Ishikawa (cell line): Measurements from ENCODE around the gene RASSF5.

Source experiments
- CEBPB ChIP-seq: IDR thresholded peaks from 2 replicates; pipeline ENCODE4 v1.6.1; 2012
- CREB1 ChIP-seq: IDR thresholded peaks from 2 replicates; pipeline ENCODE4 v1.6.1; 2012; ENCODE audit warnings: low read depth
- EGR1 ChIP-seq: IDR thresholded peaks from 2 replicates; pipeline ENCODE4 v1.6.1; 2012
- EP300 ChIP-seq: IDR thresholded peaks from 2 replicates; pipeline ENCODE4 v1.6.1; 2012; ENCODE audit warnings: borderline replicate concordance
- FOXM1 ChIP-seq: IDR thresholded peaks from 2 replicates; pipeline ENCODE4 v1.6.1; 2012; ENCODE audit warnings: low read depth, borderline replicate concordance
- NFIC ChIP-seq: IDR thresholded peaks from 2 replicates; pipeline ENCODE4 v1.6.1; 2012
- RAD21 ChIP-seq: IDR thresholded peaks from 2 replicates; pipeline ENCODE4 v1.6.1; 2012; ENCODE audit warnings: low read depth
- TAF1 ChIP-seq: IDR thresholded peaks from 2 replicates; pipeline ENCODE4 v1.6.1; 2012; ENCODE audit warnings: low read depth, mild to moderate bottlenecking
- TCF12 ChIP-seq: IDR thresholded peaks from 2 replicates; pipeline ENCODE4 v1.6.1; 2012; ENCODE audit warnings: low read depth
- TEAD4 ChIP-seq: IDR thresholded peaks from 2 replicates; pipeline ENCODE4 v1.6.1; 2012
- YY1 ChIP-seq: IDR thresholded peaks from 2 replicates; pipeline ENCODE4 v1.6.1; 2012; ENCODE audit warnings: low read depth
- ZBTB7A ChIP-seq: IDR thresholded peaks from 2 replicates; pipeline ENCODE4 v1.6.1; 2012; ENCODE audit warnings: low read depth
- TF ChIP-seq, protein P1 (sequence below): IDR thresholded peaks from 2 replicates; pipeline ENCODE4 v1.6.1; 2012
- TF ChIP-seq, protein P2 (sequence below): IDR thresholded peaks from 2 replicates; pipeline ENCODE4 v1.6.1; 2012
- TF ChIP-seq, protein P3 (sequence below): IDR thresholded peaks from 2 replicates; pipeline ENCODE4 v1.6.1; 2012; ENCODE audit warnings: low read depth, mild to moderate bottlenecking

The RASSF5 gene

DNA sequence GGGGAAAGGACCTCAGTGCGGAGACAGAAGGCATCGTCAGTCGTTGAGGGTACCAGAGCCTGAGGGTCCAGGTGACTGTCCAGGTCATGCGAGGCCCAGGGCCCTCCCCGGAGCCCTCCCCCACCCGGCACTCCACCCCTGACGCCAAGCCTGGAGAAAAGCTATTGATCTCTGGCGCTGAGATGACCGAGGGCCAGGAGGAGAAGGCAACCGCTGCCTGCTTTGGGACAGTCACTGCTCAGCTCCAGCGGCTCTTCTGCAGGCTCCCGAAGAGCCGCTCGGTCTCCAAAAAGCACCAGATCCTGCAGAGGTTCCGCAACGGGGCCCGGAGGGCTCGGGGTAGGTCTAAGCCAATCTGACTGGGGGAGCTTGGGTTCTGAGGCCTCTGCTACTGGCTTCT, 10.9 kb downstream of the RASSF5 start:
- no peak for TF ChIP-seq TCF12
- TF ChIP-seq NFIC, result no peak
- no peak for TF ChIP-seq TAF1
- TF ChIP-seq, protein P1, sequence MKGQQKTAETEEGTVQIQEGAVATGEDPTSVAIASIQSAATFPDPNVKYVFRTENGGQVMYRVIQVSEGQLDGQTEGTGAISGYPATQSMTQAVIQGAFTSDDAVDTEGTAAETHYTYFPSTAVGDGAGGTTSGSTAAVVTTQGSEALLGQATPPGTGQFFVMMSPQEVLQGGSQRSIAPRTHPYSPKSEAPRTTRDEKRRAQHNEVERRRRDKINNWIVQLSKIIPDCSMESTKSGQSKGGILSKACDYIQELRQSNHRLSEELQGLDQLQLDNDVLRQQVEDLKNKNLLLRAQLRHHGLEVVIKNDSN, result no peak
- no peak for TF ChIP-seq FOXM1
- no peak for TF ChIP-seq CEBPB

DNA sequence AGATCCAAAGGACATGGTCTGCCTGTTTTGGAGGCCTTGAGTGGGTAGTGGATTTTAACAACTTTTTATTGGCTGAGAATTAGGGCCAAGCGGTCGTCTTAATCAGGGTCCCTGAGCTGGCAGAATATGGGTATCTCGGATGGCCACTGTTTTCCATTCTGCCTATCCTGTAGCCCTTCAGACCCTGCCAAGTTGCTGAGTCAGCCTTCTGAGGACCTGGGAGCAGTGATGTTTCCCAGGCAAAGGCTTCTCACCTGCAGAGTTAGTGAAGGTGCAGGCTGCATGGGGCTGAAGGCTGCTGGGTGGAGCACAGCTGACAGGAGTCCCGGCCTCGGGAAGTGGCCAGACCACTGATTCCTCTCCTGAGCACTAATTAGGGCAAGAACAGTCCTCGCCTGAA, 11.4 kb downstream of the RASSF5 start:
- TF ChIP-seq, protein P2, sequence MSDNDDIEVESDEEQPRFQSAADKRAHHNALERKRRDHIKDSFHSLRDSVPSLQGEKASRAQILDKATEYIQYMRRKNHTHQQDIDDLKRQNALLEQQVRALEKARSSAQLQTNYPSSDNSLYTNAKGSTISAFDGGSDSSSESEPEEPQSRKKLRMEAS, result no peak
- TF ChIP-seq RAD21 (no peak), TCF12 (no peak), TEAD4 (no peak), ZBTB7A (no peak), TAF1 (no peak), FOXM1 (no peak), NFIC (no peak), EGR1 (no peak), YY1 (no peak)
- TF ChIP-seq, protein P3, sequence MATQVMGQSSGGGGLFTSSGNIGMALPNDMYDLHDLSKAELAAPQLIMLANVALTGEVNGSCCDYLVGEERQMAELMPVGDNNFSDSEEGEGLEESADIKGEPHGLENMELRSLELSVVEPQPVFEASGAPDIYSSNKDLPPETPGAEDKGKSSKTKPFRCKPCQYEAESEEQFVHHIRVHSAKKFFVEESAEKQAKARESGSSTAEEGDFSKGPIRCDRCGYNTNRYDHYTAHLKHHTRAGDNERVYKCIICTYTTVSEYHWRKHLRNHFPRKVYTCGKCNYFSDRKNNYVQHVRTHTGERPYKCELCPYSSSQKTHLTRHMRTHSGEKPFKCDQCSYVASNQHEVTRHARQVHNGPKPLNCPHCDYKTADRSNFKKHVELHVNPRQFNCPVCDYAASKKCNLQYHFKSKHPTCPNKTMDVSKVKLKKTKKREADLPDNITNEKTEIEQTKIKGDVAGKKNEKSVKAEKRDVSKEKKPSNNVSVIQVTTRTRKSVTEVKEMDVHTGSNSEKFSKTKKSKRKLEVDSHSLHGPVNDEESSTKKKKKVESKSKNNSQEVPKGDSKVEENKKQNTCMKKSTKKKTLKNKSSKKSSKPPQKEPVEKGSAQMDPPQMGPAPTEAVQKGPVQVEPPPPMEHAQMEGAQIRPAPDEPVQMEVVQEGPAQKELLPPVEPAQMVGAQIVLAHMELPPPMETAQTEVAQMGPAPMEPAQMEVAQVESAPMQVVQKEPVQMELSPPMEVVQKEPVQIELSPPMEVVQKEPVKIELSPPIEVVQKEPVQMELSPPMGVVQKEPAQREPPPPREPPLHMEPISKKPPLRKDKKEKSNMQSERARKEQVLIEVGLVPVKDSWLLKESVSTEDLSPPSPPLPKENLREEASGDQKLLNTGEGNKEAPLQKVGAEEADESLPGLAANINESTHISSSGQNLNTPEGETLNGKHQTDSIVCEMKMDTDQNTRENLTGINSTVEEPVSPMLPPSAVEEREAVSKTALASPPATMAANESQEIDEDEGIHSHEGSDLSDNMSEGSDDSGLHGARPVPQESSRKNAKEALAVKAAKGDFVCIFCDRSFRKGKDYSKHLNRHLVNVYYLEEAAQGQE, result no peak
- TF ChIP-seq, protein P1, result no peak

DNA sequence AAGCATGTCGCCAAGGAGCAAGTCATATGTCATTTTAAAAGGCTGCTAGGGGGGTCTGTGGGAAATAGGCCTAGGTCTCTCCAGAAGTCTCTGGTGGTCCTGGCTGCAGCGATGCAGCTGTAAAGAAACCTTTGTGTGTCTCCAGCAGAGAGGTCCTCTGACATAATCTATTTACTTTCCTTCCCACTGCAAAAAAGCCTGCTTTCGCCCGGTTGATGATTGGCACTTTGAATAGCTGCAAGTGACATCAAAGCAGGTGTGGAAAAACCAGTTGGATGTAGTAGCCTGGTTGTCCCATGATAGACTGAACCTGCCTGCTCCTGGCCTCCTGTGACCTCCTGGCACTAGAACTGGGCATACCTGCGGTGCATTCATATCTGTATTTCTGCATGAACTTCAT, 13.8 kb downstream of the RASSF5 start:
- TF ChIP-seq CREB1, result no peak
- no peak for TF ChIP-seq TAF1
- no peak for TF ChIP-seq EGR1
- TF ChIP-seq RAD21, result no peak
- no peak for TF ChIP-seq EP300
- TF ChIP-seq, protein P3, result no peak
- TF ChIP-seq, protein P1, result no peak
- TF ChIP-seq, protein P2, result no peak
- TF ChIP-seq FOXM1, result no peak
- no peak for TF ChIP-seq NFIC
- TF ChIP-seq TEAD4, result no peak
- TF ChIP-seq CEBPB, result no peak
- TF ChIP-seq YY1, result no peak
- TF ChIP-seq ZBTB7A, result no peak

DNA sequence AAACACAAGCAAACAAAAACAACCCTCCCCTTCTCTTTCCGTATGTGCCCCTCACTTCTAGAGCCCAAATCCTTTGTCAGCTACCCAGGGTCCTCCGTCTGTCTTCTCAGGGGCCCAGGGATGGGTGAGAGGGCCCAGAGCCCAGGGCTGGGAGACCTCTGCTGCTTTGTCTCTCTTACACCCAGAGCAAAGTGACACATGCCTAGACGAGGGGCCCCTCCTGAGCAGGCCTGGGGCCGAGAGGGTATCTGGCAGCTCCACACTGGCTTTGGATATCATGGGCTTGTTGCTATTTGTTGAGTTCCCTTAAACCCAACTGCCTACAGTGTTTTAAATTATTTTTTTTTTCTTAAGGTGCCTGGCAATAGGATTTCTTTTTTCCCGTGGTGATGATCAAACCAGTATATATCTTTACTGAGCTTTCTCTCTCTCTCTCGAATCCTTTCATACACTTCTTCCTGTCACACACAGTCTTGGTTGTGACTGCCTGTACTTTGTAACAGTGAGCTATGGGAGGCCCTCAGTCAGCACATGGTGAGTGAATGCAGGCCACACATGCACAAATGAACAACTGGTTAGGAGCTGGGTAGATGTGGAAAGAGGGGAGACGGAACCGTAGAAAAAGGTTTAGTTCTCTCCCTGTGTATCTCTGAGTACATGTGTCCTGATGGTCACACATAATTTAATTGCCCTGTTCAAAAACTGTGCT, 14.5 kb downstream of the RASSF5 start:
- TF ChIP-seq, protein P3, result no peak
- no peak for TF ChIP-seq YY1
- no peak for TF ChIP-seq ZBTB7A
- TF ChIP-seq NFIC, result no peak
- no peak for TF ChIP-seq TCF12
- TF ChIP-seq, protein P1, result no peak
- no peak for TF ChIP-seq TEAD4
- no peak for TF ChIP-seq TAF1
- no peak for TF ChIP-seq FOXM1
- TF ChIP-seq RAD21, result no peak
- TF ChIP-seq, protein P2, result no peak
- no peak for TF ChIP-seq EP300
- TF ChIP-seq CEBPB, result no peak
- TF ChIP-seq EGR1, result no peak
- TF ChIP-seq CREB1, result no peak
